K562 (cell line): ENCODE data around the gene NENF. TPM values are rescaled to one million over a fixed set of nuclear protein-coding genes. Genes with fewer than 3 reads are reported as not detected.

ENCODE experiments used
- CCNT2 ChIP-seq: IDR thresholded peaks from 2 replicates; pipeline ENCODE4 v1.6.1; 2011; ENCODE audit warnings: borderline replicate concordance, low read depth, mild to moderate bottlenecking, moderate library complexity, mixed read lengths, low read length; ENCODE audit not compliant: insufficient read length; ENCODE audit errors: extremely low read depth
- FOSL1 ChIP-seq: fragments of 200-800 bp; sonication (Bioruptor generic); conservative IDR thresholded peaks from 2 replicates; pipeline ENCODE4 v1.6.1; 2016; ENCODE audit warnings: missing genetic modification characterization, missing compliant biosample characterization
- GABPB2 ChIP-seq: fragments of 250-450 bp; sonication (Bioruptor Pico); conservative IDR thresholded peaks from 2 replicates; pipeline ENCODE4 v1.5.1; 2021; ENCODE audit warnings: mild to moderate bottlenecking
- JUN ChIP-seq, 2 experiments: sonication (generic) in 1 of 2; formaldehyde crosslinking in 1 of 2; IDR thresholded peaks; 2 replicates each; pipeline versions ENCODE4 v1.6.1 to v1.8.0; 2012 to 2022; ENCODE audit warnings: borderline replicate concordance in 2 of 2, mild to moderate bottlenecking in 2 of 2, improper control_type of control experiment in 1 of 2, low read depth in 1 of 2, low read length in 1 of 2, missing genetic modification reagents in 1 of 2
- MEF2A ChIP-seq: IDR thresholded peaks from 2 replicates; pipeline ENCODE4 v1.6.1; 2011; ENCODE audit warnings: low read depth, mild to moderate bottlenecking, low read length, moderate library complexity; ENCODE audit not compliant: control insufficient read depth
- MEF2D ChIP-seq: conservative IDR thresholded peaks from 2 replicates; pipeline ENCODE4 v1.6.1; 2016; ENCODE audit warnings: low read depth, missing genetic modification characterization, missing compliant biosample characterization
- NFXL1 ChIP-seq: fragments of 450-650 bp; formaldehyde crosslinking; IDR thresholded peaks from 2 replicates; pipeline ENCODE4 v1.4.0; 2021; ENCODE audit warnings: mild to moderate bottlenecking
- PYGO2 ChIP-seq: fragments of 450-650 bp; IDR thresholded peaks from 2 replicates; pipeline ENCODE4 v1.6.1; 2016; ENCODE audit warnings: mild to moderate bottlenecking, missing genetic modification characterization, moderate library complexity, missing compliant biosample characterization
- RBM34 ChIP-seq: fragments of 200-400 bp; formaldehyde crosslinking; IDR thresholded peaks from 2 replicates; pipeline ENCODE4 v1.6.1; 2018; ENCODE audit warnings: low read length, borderline replicate concordance; ENCODE audit not compliant: insufficient read depth
- SIRT6 ChIP-seq: IDR thresholded peaks from one replicate; pipeline ENCODE4 v1.6.1; 2012; ENCODE audit warnings: low read depth, mild to moderate bottlenecking, control low read depth, inconsistent platforms, low read length, moderate library complexity
- SMC3 ChIP-seq: conservative IDR thresholded peaks from 2 replicates; pipeline ENCODE4 v1.6.1; 2011; ENCODE audit warnings: low read depth, low read length, improper control_type of control experiment; ENCODE audit not compliant: insufficient read depth
- TGIF2 ChIP-seq: sonication (generic); formaldehyde crosslinking; IDR thresholded peaks from 2 replicates; pipeline ENCODE4 v1.8.1; 2022; ENCODE audit warnings: mild to moderate bottlenecking, missing genetic modification reagents, moderate library complexity
- ZBTB17 ChIP-seq: fragments of 450-650 bp; formaldehyde crosslinking; IDR thresholded peaks from 2 replicates; pipeline ENCODE4 v1.4.0; 2020; ENCODE audit warnings: mild to moderate bottlenecking
- ZNF143 ChIP-seq: sonication (generic); formaldehyde crosslinking; IDR thresholded peaks from 2 replicates; pipeline ENCODE4 v1.9.0; 2022; ENCODE audit warnings: mild to moderate bottlenecking, missing genetic modification reagents
- ZNF41 ChIP-seq: fragments of 250-450 bp; sonication (Bioruptor Pico); conservative IDR thresholded peaks from 2 replicates; pipeline ENCODE4 v1.4.0; 2020; ENCODE audit warnings: mild to moderate bottlenecking
- ZNF76 ChIP-seq: fragments of 250-450 bp; sonication (Bioruptor Pico); IDR thresholded peaks from 2 replicates; pipeline ENCODE4 v1.4.0; 2020; ENCODE audit warnings: mild to moderate bottlenecking, moderate library complexity, borderline replicate concordance
- polyA plus RNA-seq, 8 experiments: library from polyadenylated mRNA; depleted of rRNA in 4 of 8; stranded (reverse) in 5 of 8; unstranded in 3 of 8; fragments of >200 nt; fragmentation: Nextera tagmentation in 2 of 8; fragmentation: Illumina TruSeq in 1 of 8; extraction: Ambion mirVana in 2 of 8; extraction: Trizol in 1 of 8; gene quantifications; 2 replicates each; pipeline versions ENCODE4 v1.2.1 to v1.2.3, GENCODE V29; 2011 to 2014; ENCODE audit warnings: inconsistent platforms in 1 of 8, missing spikeins in 1 of 8
- total RNA-seq, 7 experiments: library from RNA; depleted of rRNA in 6 of 7; stranded (reverse); fragments of >200 nt in 6 of 7; fragmentation: Illumina TruSeq in 2 of 7; extraction: Trizol in 2 of 7; gene quantifications; 2 replicates each; pipeline versions ENCODE4 v1.2.1 to v1.2.3, GENCODE V29; 2011 to 2021; ENCODE audit warnings: low replicate concordance in 1 of 7
- TF ChIP-seq, protein P1 (sequence below): fragments of 250-450 bp; sonication (Bioruptor Pico); IDR thresholded peaks from 2 replicates; pipeline ENCODE4 v1.4.0; 2020; ENCODE audit warnings: mild to moderate bottlenecking, moderate library complexity
- TF ChIP-seq, protein P2 (sequence below): fragments of 250-450 bp; sonication (Bioruptor Pico); IDR thresholded peaks from 2 replicates; pipeline ENCODE4 v1.4.0; 2020
- TF ChIP-seq, protein P3 (sequence below): fragments of 450-650 bp; formaldehyde crosslinking; IDR thresholded peaks from 2 replicates; pipeline ENCODE4 v1.4.0; 2020; ENCODE audit warnings: mild to moderate bottlenecking, mixed read lengths

NENF gene
- total and polyA plus RNA-seq, 9 of the 15 experiments (the other 6 are each of a cell fraction or from before 2014, with no cell fraction given) = 6.1 to 100 (median 72.8) TPM

DNA sequence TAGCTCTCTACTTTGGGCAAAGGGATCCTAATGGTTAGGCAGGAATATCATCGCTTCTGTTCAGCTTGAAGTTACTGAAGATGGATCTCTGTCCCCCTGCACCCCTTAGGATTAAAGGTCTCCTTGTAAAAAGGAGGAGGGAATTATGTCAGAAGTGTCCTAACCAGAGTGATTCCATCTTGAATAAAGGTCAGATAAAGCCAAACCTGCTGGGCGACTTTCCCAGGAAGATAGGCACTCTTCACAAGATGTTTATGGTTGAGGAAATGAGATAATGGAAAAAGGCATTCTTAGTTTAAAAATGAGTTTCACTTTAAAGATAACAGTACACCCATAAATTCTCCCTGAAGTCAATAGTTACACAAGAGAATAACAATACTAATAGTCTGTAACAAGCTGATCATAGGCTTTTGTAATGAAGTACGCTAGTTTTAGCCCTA is 1.7 kb upstream of the NENF start (continued):
- TF ChIP-seq, protein P1, sequence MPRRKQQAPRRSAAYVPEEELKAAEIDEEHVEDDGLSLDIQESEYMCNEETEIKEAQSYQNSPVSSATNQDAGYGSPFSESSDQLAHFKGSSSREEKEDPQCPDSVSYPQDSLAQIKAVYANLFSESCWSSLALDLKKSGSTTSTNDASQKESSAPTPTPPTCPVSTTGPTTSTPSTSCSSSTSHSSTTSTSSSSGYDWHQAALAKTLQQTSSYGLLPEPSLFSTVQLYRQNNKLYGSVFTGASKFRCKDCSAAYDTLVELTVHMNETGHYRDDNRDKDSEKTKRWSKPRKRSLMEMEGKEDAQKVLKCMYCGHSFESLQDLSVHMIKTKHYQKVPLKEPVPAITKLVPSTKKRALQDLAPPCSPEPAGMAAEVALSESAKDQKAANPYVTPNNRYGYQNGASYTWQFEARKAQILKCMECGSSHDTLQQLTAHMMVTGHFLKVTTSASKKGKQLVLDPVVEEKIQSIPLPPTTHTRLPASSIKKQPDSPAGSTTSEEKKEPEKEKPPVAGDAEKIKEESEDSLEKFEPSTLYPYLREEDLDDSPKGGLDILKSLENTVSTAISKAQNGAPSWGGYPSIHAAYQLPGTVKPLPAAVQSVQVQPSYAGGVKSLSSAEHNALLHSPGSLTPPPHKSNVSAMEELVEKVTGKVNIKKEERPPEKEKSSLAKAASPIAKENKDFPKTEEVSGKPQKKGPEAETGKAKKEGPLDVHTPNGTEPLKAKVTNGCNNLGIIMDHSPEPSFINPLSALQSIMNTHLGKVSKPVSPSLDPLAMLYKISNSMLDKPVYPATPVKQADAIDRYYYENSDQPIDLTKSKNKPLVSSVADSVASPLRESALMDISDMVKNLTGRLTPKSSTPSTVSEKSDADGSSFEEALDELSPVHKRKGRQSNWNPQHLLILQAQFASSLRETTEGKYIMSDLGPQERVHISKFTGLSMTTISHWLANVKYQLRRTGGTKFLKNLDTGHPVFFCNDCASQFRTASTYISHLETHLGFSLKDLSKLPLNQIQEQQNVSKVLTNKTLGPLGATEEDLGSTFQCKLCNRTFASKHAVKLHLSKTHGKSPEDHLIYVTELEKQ (CRISPR knock-in tag) = peak; percentile 63; the same call in 1 of the 2 replicates
- TF ChIP-seq RBM34 (no peak), PYGO2 (tag) (peak; percentile 89), MEF2D (tag) (peak; percentile 95), CCNT2 (peak; percentile 76), GABPB2 (CRISPR knock-in tag) (no peak), SMC3 (no peak), ZNF76 (CRISPR knock-in tag) (peak; percentile 93; the same call in 1 of the 2 replicates), TGIF2 (CRISPR knock-in tag) (no peak), JUN (IDR thresholded peaks at IDR 0.05; ENCODE audit: borderline replicate concordance, low read depth, low read length) (no peak), JUN (CRISPR knock-in tag; IDR thresholded peaks at IDR 0.05; ENCODE audit: borderline replicate concordance) (no peak), FOSL1 (tag) (peak; percentile 49), ZNF143 (CRISPR knock-in tag) (no peak), NFXL1 (CRISPR knock-in tag) (peak; percentile 71; the same call in 1 of the 2 replicates), ZNF41 (CRISPR knock-in tag) (peak; percentile 91), MEF2A (no peak), ZBTB17 (CRISPR knock-in tag) (peak; percentile 93), SIRT6 (no peak)
- TF ChIP-seq, protein P2, sequence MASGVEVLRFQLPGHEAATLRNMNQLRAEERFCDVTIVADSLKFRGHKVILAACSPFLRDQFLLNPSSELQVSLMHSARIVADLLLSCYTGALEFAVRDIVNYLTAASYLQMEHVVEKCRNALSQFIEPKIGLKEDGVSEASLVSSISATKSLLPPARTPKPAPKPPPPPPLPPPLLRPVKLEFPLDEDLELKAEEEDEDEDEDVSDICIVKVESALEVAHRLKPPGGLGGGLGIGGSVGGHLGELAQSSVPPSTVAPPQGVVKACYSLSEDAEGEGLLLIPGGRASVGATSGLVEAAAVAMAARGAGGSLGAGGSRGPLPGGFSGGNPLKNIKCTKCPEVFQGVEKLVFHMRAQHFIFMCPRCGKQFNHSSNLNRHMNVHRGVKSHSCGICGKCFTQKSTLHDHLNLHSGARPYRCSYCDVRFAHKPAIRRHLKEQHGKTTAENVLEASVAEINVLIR (CRISPR knock-in tag) = peak; percentile 69
- TF ChIP-seq, protein P3, sequence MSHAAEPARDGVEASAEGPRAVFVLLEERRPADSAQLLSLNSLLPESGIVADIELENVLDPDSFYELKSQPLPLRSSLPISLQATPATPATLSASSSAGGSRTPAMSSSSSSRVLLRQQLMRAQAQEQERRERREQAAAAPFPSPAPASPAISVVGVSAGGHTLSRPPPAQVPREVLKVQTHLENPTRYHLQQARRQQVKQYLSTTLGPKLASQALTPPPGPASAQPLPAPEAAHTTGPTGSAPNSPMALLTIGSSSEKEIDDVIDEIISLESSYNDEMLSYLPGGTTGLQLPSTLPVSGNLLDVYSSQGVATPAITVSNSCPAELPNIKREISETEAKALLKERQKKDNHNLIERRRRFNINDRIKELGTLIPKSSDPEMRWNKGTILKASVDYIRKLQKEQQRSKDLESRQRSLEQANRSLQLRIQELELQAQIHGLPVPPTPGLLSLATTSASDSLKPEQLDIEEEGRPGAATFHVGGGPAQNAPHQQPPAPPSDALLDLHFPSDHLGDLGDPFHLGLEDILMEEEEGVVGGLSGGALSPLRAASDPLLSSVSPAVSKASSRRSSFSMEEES (CRISPR knock-in tag) = peak; percentile 51; the same call in 1 of the 2 replicates
